ENCODE results near the gene MACO1.
"Not testable (repeated sequence)": the region's sequence is repeated elsewhere in the genome, so short reads cannot be mapped to it uniquely, and the experiment has no call there.

MACO1 gene

GRCh38 chr1:25430073-25430966 is at the start of gene MACO1:
Gene MACO1 (plus strand): TSS chr1:25430897. CDS start chr1:25431099, 202 bp downstream.
- peak; percentile 89 to 93 for DNase-seq

- DNase-seq: not testable (repeated sequence)
Measured at GRCh38 chr1:25382543-25382942, 48.2 kb upstream of the MACO1 start.

GRCh38 chr1:25383090-25383489 is 47.6 kb upstream of the MACO1 start:
- DNase-seq: not testable (repeated sequence)

GRCh38 chr1:25383875-25384274 is 46.8 kb upstream of the MACO1 start:
- not testable (repeated sequence) for DNase-seq

GRCh38 chr1:25387096-25387495 is 43.6 kb upstream of the MACO1 start:
- not testable (repeated sequence) for DNase-seq

GRCh38 chr1:25388691-25389090 is 42.0 kb upstream of the MACO1 start:
- DNase-seq: peak; percentile 26 to 69

GRCh38 chr1:25389721-25390120 is 41.0 kb upstream of the MACO1 start:
- not testable (repeated sequence) for DNase-seq

GRCh38 chr1:25392841-25393240 is 37.9 kb upstream of the MACO1 start:
- DNase-seq: no peak

GRCh38 chr1:25397549-25397948 is 33.1 kb upstream of the MACO1 start:
- DNase-seq: not testable (repeated sequence)

GRCh38 chr1:25398079-25398478 is 32.6 kb upstream of the MACO1 start:
- not testable (repeated sequence) for DNase-seq

GRCh38 chr1:25402947-25403803 is 27.5 kb upstream of the MACO1 start:
- peak in 1 of 2 experiments; percentile 1 for DNase-seq

GRCh38 chr1:25405731-25406305 is 24.9 kb upstream of the MACO1 start:
- DNase-seq: not testable (repeated sequence)

- peak; percentile 1 to 29 for DNase-seq
Measured at GRCh38 chr1:25409641-25410427, 20.9 kb upstream of the MACO1 start.

- not testable (repeated sequence) for DNase-seq
Measured at GRCh38 chr1:25412872-25413623, 17.6 kb upstream of the MACO1 start.

- DNase-seq: not testable (repeated sequence)
Measured at GRCh38 chr1:25414157-25414556, 16.5 kb upstream of the MACO1 start.

GRCh38 chr1:25414578-25414977 is 16.1 kb upstream of the MACO1 start:
- DNase-seq: not testable (repeated sequence)

- not testable (repeated sequence) for DNase-seq
Measured at GRCh38 chr1:25417280-25417679, 13.4 kb upstream of the MACO1 start.

- not testable (repeated sequence) for DNase-seq
Measured at GRCh38 chr1:25419339-25419738, 11.4 kb upstream of the MACO1 start.

- DNase-seq: not testable (repeated sequence)
Measured at GRCh38 chr1:25420715-25421114, 10.0 kb upstream of the MACO1 start, which contains the start of gene RHCE. Gene RHCE (minus strand): TSS chr1:25420825. CDS start chr1:25420786, 39 bp downstream.

- peak; percentile 40 to 53 for DNase-seq
Measured at GRCh38 chr1:25423206-25423605, 7.5 kb upstream of the MACO1 start.

Data from NCI-H524 (cell line).